ENCODE measurements around the gene SELENOH. TPM values are rescaled to one million over a fixed set of nuclear protein-coding genes. Genes with fewer than 3 reads are reported as not detected.

SELENOH gene
- total and polyA plus RNA-seq, 11 donors, result 56.8 to 134 (median 85.7) TPM

DNA sequence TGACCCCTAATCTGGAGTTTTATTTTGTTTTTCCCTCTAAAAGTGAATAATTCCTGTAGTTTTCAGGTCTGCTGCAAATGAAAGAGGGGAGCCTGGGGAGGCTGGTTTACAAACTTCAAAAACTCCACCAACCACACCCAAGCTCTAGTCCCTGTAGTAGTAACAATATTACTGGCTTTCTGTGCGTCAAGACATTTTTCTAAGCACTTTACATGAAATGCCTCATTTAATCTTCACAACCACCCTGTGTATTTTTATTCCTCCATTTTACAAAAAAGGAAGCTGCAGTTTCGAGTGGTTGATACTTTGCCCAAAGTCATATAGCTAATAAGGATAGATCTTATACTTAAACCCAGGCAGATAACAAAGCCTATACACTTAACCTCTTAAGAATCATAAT lies 43.8 kb downstream of the SELENOH start:
- 70 to 79% (median 76%) methylated on average over 2 of the region's 2 CpGs for WGBS, 4 donors
- intact Hi-C loops (cut with DNase I), result no loop called here
- TF ChIP-seq, protein P1, sequence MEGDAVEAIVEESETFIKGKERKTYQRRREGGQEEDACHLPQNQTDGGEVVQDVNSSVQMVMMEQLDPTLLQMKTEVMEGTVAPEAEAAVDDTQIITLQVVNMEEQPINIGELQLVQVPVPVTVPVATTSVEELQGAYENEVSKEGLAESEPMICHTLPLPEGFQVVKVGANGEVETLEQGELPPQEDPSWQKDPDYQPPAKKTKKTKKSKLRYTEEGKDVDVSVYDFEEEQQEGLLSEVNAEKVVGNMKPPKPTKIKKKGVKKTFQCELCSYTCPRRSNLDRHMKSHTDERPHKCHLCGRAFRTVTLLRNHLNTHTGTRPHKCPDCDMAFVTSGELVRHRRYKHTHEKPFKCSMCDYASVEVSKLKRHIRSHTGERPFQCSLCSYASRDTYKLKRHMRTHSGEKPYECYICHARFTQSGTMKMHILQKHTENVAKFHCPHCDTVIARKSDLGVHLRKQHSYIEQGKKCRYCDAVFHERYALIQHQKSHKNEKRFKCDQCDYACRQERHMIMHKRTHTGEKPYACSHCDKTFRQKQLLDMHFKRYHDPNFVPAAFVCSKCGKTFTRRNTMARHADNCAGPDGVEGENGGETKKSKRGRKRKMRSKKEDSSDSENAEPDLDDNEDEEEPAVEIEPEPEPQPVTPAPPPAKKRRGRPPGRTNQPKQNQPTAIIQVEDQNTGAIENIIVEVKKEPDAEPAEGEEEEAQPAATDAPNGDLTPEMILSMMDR (IDR thresholded peaks at IDR 0.05), result no peak
- Histone ChIP-seq H3K27me3 (no peaks in the 10 kb centered on the region), H3K27ac (peak overlapping the region in 3 of 12 donors; percentile 9 to 28 (median 27)), H3K4me3 (no peak overlapping the region), H3K4me1 (peaks cover 23 to 99% (median 90%) of the 10 kb centered on the region in 12 donors), H3K36me3 (peaks cover 0 to 6% (median 0%) of the 10 kb centered on the region in 9 donors), H3K9me3 (no peaks in the 10 kb centered on the region)
- no peak for DNase-seq
- no peak for ATAC-seq

DNA sequence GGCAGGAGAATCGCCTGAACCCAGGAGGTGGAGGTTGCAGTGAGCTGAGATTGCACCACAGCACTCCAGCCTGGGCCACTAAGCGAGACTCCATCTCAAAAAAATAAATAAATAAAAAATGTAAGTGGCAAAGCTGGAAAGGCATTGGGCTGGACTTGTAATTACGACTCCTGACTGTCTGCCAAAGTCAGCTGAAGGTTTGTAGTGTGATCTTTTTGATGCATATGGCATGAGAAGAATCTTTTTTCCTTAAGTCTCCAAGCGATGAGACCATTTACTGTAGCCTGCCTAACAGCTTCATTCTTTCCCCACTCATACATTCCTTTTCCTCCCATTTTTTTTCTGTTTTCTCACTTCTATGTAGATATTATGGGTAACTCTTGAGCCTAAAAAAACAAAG lies 45.1 kb downstream of the SELENOH start:
- peaks cover 13 to 94% (median 85%) of the 10 kb centered on the region in 12 donors for H3K4me1 ChIP-seq
- WGBS, 4 donors, result 42 to 48% (median 45%) methylated on average over 4 of the region's 4 CpGs

DNA sequence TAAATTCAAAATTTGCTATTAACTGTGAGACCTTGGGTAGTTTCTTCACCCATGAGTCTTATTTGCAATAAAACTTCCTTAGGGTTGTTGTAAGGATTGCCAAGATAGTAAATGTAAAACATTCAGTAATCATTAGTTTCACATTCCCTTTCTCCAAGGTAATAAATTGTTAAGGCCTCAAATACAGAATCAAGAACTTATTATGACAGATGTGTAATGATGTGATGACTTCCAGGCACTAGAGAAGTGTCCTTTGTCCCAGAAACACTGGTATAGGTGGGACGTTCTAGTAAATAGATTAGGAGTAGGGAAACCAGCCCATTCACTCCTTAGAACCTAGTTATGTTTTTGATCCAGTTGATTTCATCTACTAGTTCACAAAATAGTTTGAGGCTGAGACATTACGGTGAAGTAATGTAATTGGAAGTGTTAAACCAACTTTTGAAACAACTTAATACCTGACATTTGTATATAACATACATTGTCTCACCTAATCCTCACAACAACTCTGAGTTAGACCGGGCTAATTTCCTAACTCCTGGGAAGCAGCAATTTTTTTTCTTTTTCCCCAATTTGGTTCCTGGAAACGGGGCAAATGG lies 45.8 kb downstream of the SELENOH start:
- Histone ChIP-seq H3K27ac (peak overlapping the region in 7 of 12 donors; percentile 4 to 51 (median 27)), H3K36me3 (peaks cover 0 to 19% (median 10%) of the 10 kb centered on the region in 9 donors), H3K4me1 (peaks cover 13 to 94% (median 85%) of the 10 kb centered on the region in 12 donors), H3K9me3 (no peaks in the 10 kb centered on the region), H3K27me3 (no peaks in the 10 kb centered on the region), H3K4me3 (no peak overlapping the region)
- DNase-seq (no peak), ATAC-seq (no peak)
- no peak for TF ChIP-seq POLR2A (IDR thresholded peaks at IDR 0.05)
- TF ChIP-seq, protein P1 (IDR thresholded peaks at IDR 0.05), result no peak
- intact Hi-C loops (cut with DNase I), result no loop called here
- 67 to 75% (median 74%) methylated on average over 4 of the region's 4 CpGs for WGBS, 4 donors

More for the DNA sequence above, 45.1 kb downstream of the SELENOH start:
- TF ChIP-seq, protein P1 (IDR thresholded peaks at IDR 0.05), result no peak
- no peak for TF ChIP-seq POLR2A (IDR thresholded peaks at IDR 0.05)
- H3K9me3 ChIP-seq, result no peaks in the 10 kb centered on the region
- ATAC-seq (no peak), DNase-seq (no peak)
- H3K4me3 ChIP-seq, result no peak overlapping the region
- H3K27ac ChIP-seq, result peak overlapping the region in 7 of 12 donors; percentile 4 to 51 (median 27)
- intact Hi-C loops (cut with DNase I), result no loop called here
- peaks cover 0 to 13% (median 4%) of the 10 kb centered on the region in 9 donors for H3K36me3 ChIP-seq
- no peaks in the 10 kb centered on the region for H3K27me3 ChIP-seq

DNA sequence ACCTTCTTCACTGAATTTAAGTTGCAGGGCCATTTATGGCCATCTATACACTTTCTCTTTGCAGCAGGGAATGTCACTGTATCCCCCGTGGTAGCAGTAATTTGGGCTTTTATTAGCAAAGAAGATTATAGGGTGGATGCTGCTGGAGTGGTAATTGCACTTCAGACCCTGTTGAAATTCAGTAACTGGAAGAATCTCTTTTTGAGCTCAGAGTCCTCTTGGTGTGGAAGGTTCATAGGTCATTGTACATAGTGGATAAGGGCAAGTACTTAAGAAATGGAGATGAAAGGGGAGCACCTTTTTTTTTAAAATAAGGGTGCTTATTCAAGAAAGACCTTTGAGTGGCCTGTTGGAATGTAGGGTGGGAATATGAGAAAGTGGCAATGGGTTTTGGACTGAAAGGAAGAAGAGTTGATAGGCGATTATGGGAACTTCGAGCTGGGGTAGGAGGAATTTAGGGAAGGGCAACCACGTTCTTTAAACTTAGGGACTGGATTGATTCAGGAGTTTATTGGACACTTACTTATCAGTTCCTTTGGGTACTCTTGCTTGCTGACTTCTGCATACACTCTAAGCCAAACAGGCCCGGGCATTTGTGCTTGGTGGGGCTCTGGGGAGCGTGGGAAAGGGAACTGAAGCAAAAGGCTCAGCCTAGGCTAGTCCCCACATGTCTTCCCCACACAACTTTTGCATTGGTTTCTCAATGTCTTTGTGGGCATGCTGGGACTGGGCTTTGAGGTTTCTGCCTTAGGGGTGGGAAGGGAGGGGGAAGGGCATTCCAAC lies 46.8 kb downstream of the SELENOH start:
- peaks cover 0 to 24% (median 17%) of the 10 kb centered on the region in 9 donors for H3K36me3 ChIP-seq
- H3K4me3 ChIP-seq, result no peak overlapping the region
- no peaks in the 10 kb centered on the region for H3K27me3 ChIP-seq
- TF ChIP-seq, protein P1 (IDR thresholded peaks at IDR 0.05), result no peak
- TF ChIP-seq POLR2A (IDR thresholded peaks at IDR 0.05), result no peak
- no peaks in the 10 kb centered on the region for H3K9me3 ChIP-seq
- DNase-seq, result peak in 1 of 5 donors; percentile 23
- intact Hi-C loops (cut with DNase I), result no loop called here
- ATAC-seq, result peak in 3 of 4 donors; percentile 33 to 49 (median 38)
- H3K4me1 ChIP-seq, result peaks cover 13 to 93% (median 83%) of the 10 kb centered on the region in 12 donors
- 55 to 66% (median 62%) methylated on average over 6 of the region's 6 CpGs for WGBS, 4 donors
- peak overlapping the region in 5 of 12 donors; percentile 2 to 51 (median 3) for H3K27ac ChIP-seq
